ENCODE data around the gene PRKD2.

DNA sequence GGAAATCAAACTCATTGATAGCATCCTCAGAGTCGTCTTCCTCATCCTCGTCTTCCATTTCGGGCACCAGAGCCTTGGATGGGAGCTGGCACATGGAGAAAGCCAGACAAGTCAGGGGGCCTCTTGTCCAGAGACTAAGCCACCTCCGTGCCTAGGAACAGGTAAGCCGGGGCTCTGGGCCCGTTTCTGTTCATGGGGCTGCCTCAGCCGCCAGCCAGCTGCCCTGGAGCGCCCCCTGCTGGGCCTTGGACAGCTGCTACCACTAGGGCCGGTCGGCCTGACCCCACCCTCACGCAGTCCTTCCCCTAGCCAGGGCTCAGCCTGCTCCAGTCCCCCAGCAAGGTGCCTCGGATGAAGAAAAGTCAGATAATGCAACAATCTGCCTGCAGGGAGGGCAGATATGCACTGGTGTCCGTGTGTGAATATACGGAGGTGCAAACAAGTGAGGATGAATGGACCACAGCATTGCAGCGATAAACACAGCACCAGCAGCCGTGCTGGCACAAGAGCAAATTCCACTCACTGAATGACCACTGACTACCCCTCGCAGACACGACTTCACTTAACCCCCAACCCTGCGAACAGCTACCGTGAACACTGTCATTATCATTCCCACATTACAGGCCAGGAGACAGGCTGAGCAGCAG is 11.9 kb upstream of the PRKD2 start:
- TF ChIP-seq CTCF (IDR thresholded peaks at IDR 0.05) (peak; percentile 78 to 91 (median 78)), POLR2A (IDR thresholded peaks at IDR 0.05) (no peak)
